Endothelial cell of umbilical vein (primary cell): ENCODE measurements around the gene OTULIN. TPM values are rescaled to one million over a fixed set of nuclear protein-coding genes. Genes with fewer than 3 reads are reported as not detected.

Source experiments
- BruUV-seq: library from RNA; stranded (reverse); fragments of 400-500 nt; replicated peaks from 2 replicates; lab custom pipeline; 2021; lab: Mats Ljungman, UMichigan
- CTCF ChIA-PET: fragments of 300-600, 350-600 bp; sonication (Branson Sonifier 250); formaldehyde crosslinking; loops from one replicate; lab custom pipeline; 2021; ENCODE audit warnings: antibody characterized with exemption, inconsistent platforms; lab: Charles Lee
- POLR2A ChIA-PET: fragments of 300-600, 350-600 bp; sonication (Branson Sonifier 250); formaldehyde crosslinking; loops from one replicate; lab custom pipeline; 2021; ENCODE audit warnings: antibody characterized with exemption, inconsistent platforms; lab: Charles Lee
- DNase-seq: peaks from one replicate; pipeline ENCODE4 v3.0.0-alpha.2; 2011; ENCODE audit warnings: low read depth, low spot score
- FAIRE-seq: peaks from 2 replicates; lab custom pipeline; 2011; peaks lifted over from hg19 to GRCh38; lab: Jason Lieb, UNC
- H2AFZ ChIP-seq: 2 replicates; pipeline ENCODE4 v1.6.0; 2012; ENCODE audit warnings: low read depth, low read length, control low read depth, inconsistent platforms
- H3K27ac ChIP-seq: 2 replicates; pipeline ENCODE4 v1.5.1; 2011; ENCODE audit warnings: low read depth, mild to moderate bottlenecking, control low read depth, low read length, moderate library complexity; ENCODE audit not compliant: insufficient read depth
- H3K27me3 ChIP-seq, 2 experiments: 2 replicates each; pipeline versions ENCODE4 v1.6.0 to v1.6.1; 2011; ENCODE audit warnings: low read length in 2 of 2, mixed read lengths in 1 of 2; ENCODE audit not compliant: control insufficient read depth in 2 of 2, insufficient read depth in 2 of 2
- H3K36me3 ChIP-seq, 2 experiments: 2 replicates in 1 of 2; 3 replicates in 1 of 2; pipeline ENCODE4 v1.5.1; 2011; ENCODE audit warnings: low read length in 2 of 2, mild to moderate bottlenecking in 1 of 2, moderate library complexity in 1 of 2; ENCODE audit not compliant: control insufficient read depth in 2 of 2, insufficient read depth in 2 of 2; ENCODE audit errors: extremely low read depth in 1 of 2
- H3K4me1 ChIP-seq: 3 replicates; pipeline ENCODE4 v1.5.1; 2011; ENCODE audit warnings: mild to moderate bottlenecking, low read length; ENCODE audit not compliant: control insufficient read depth, insufficient read depth; ENCODE audit errors: extremely low read depth
- H3K4me2 ChIP-seq: 2 replicates; pipeline ENCODE4 v1.6.1; 2011; ENCODE audit warnings: low read length, control low read depth, mixed read lengths; ENCODE audit not compliant: insufficient read depth
- H3K4me3 ChIP-seq, 3 experiments: fragments of 200-600 bp in 1 of 3; sonication (generic), shearing (Covaris generic) in 1 of 3; replicated peaks in 1 of 3; 2 replicates each; pipeline ENCODE4 v1.5.1; 2011 to 2016; ENCODE audit warnings: control low read depth in 3 of 3, low read length in 3 of 3, mild to moderate bottlenecking in 2 of 3, inconsistent platforms in 1 of 3, low read depth in 1 of 3, moderate library complexity in 1 of 3; ENCODE audit not compliant: insufficient read depth in 1 of 3
- H3K79me2 ChIP-seq: 2 replicates; pipeline ENCODE4 v1.6.0; 2012; ENCODE audit warnings: low read length, inconsistent platforms; ENCODE audit not compliant: control insufficient read depth, insufficient read depth
- H3K9ac ChIP-seq: replicated peaks from 2 replicates; pipeline ENCODE3; 2011; ENCODE audit warnings: low read length, control low read depth; ENCODE audit not compliant: insufficient read depth; ENCODE audit errors: extremely low read depth
- H3K9me1 ChIP-seq: replicated peaks from 3 replicates; pipeline ENCODE4 v1.6.0; 2011; ENCODE audit warnings: mild to moderate bottlenecking, low read length; ENCODE audit not compliant: control insufficient read depth, insufficient read depth; ENCODE audit errors: extremely low read depth
- H3K9me3 ChIP-seq: replicated peaks from 2 replicates; pipeline ENCODE4 v1.5.1; 2012; ENCODE audit warnings: low read length, inconsistent platforms; ENCODE audit not compliant: control insufficient read depth, insufficient read depth
- H4K20me1 ChIP-seq: replicated peaks from 2 replicates; pipeline ENCODE3; 2011; ENCODE audit warnings: mild to moderate bottlenecking, low read length; ENCODE audit not compliant: control insufficient read depth, insufficient read depth; ENCODE audit errors: extremely low read depth
- EZH2 ChIP-seq: IDR thresholded peaks from 2 replicates; pipeline ENCODE4 v1.6.1; 2012; ENCODE audit warnings: borderline replicate concordance, low read depth, mild to moderate bottlenecking, moderate library complexity, low read length, inconsistent platforms; ENCODE audit not compliant: severe bottlenecking
- FOS ChIP-seq: IDR thresholded peaks from 2 replicates; pipeline ENCODE4 v1.6.1; 2011; ENCODE audit warnings: mild to moderate bottlenecking, low read length, moderate library complexity, borderline replicate concordance; ENCODE audit not compliant: insufficient read depth
- GATA2 ChIP-seq: IDR thresholded peaks from 2 replicates; pipeline ENCODE4 v1.7.0; 2011; ENCODE audit warnings: low read depth, mild to moderate bottlenecking, moderate library complexity, mixed read lengths, low read length; ENCODE audit not compliant: insufficient read length, insufficient read depth
- JUN ChIP-seq: IDR thresholded peaks from 2 replicates; pipeline ENCODE4 v1.6.1; 2011; ENCODE audit warnings: borderline replicate concordance, low read depth; ENCODE audit not compliant: insufficient read length, insufficient read depth
- MYC ChIP-seq: IDR thresholded peaks from one replicate; pipeline ENCODE4 v1.6.1; 2011; ENCODE audit warnings: mild to moderate bottlenecking, low read depth, low read length
- POLR2AphosphoS5 ChIP-seq: IDR thresholded peaks from 2 replicates; pipeline ENCODE4 v1.6.1; 2012; ENCODE audit warnings: low read depth, mild to moderate bottlenecking, control low read depth, low read length, moderate library complexity; ENCODE audit not compliant: insufficient read depth
- dilution Hi-C: fragments of 300-500 bp; cut with MboI; formaldehyde crosslinking; loops from one replicate; pipeline ENCODE4 v1.15.0; 2019; ENCODE audit warnings: low sequenced_read_pairs; ENCODE audit not compliant: extremely low pct_ligation_motif_present
- intact Hi-C: fragments of 100-400 bp; cut with micrococcal nuclease; formaldehyde crosslinking; loops from one replicate; pipeline ENCODE4 v1.10.0; 2022
- polyA plus RNA-seq, 4 experiments: library from polyadenylated mRNA; depleted of rRNA in 3 of 4; stranded (reverse) in 3 of 4; unstranded in 1 of 4; fragments of >200 nt; gene quantifications; 2 replicates each; pipeline versions ENCODE4 v1.2.1 to v1.2.3, GENCODE V29; 2011 to 2012; ENCODE audit warnings: missing spikeins in 1 of 4
- total RNA-seq: library from RNA; stranded (reverse); gene quantifications from 2 replicates; pipeline ENCODE4 v1.2.3, GENCODE V29; 2021
- TF ChIP-seq, protein P1 (sequence below), 2 donors: IDR thresholded peaks; 1 replicate in 1 of 2; 2 replicates in 1 of 2; pipeline ENCODE4 v1.5.1; 2011; ENCODE audit warnings: low read length in 2 of 2, mild to moderate bottlenecking in 2 of 2, moderate library complexity in 2 of 2, control low read depth in 1 of 2, inconsistent platforms in 1 of 2, low read depth in 1 of 2; ENCODE audit not compliant: insufficient read depth in 1 of 2; ENCODE audit errors: extremely low read depth in 1 of 2
- TF ChIP-seq, protein P2 (sequence below): IDR thresholded peaks from 2 replicates; pipeline ENCODE4 v1.6.1; 2011; ENCODE audit not compliant: insufficient read depth, insufficient read length

OTULIN gene
- total and polyA plus RNA-seq, 2 donors (not counting 3 experiments of a cell fraction or from before 2014, with no cell fraction given), result 7.8 to 30.2 TPM

- Histone ChIP-seq H3K79me2 (no peaks in the 10 kb centered on the region), H2AFZ (no peak overlapping the region), H3K9me1 (no peaks in the 10 kb centered on the region), H3K4me1 (no peaks in the 10 kb centered on the region), H3K27ac (no peak overlapping the region), H3K36me3 (peaks cover 10 to 14% of the 10 kb centered on the region in 2 experiments), H3K9me3 (no peaks in the 10 kb centered on the region), H3K9ac (no peak overlapping the region), H3K4me3 (no peak overlapping the region), H3K27me3 (no peaks in the 10 kb centered on the region), H3K4me2 (no peak overlapping the region), H4K20me1 (no peaks in the 10 kb centered on the region)
- dilution Hi-C loops, result no loop called here
- TF ChIP-seq, protein P1, sequence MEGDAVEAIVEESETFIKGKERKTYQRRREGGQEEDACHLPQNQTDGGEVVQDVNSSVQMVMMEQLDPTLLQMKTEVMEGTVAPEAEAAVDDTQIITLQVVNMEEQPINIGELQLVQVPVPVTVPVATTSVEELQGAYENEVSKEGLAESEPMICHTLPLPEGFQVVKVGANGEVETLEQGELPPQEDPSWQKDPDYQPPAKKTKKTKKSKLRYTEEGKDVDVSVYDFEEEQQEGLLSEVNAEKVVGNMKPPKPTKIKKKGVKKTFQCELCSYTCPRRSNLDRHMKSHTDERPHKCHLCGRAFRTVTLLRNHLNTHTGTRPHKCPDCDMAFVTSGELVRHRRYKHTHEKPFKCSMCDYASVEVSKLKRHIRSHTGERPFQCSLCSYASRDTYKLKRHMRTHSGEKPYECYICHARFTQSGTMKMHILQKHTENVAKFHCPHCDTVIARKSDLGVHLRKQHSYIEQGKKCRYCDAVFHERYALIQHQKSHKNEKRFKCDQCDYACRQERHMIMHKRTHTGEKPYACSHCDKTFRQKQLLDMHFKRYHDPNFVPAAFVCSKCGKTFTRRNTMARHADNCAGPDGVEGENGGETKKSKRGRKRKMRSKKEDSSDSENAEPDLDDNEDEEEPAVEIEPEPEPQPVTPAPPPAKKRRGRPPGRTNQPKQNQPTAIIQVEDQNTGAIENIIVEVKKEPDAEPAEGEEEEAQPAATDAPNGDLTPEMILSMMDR (IDR thresholded peaks at IDR 0.05; ENCODE audit: extremely low read depth in 1 of 2, insufficient read depth in 1 of 2, low read depth in 1 of 2, low read length in 2 of 2), result no peak
- TF ChIP-seq, protein P2, sequence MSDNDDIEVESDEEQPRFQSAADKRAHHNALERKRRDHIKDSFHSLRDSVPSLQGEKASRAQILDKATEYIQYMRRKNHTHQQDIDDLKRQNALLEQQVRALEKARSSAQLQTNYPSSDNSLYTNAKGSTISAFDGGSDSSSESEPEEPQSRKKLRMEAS, result no peak
- no peak for TF ChIP-seq GATA2
- TF ChIP-seq MYC, result no peak
- TF ChIP-seq FOS, result no peak
- TF ChIP-seq EZH2, result no peak
- no peak for TF ChIP-seq JUN
- TF ChIP-seq POLR2AphosphoS5, result no peak
- CTCF ChIA-PET, result interaction anchor here (0.7 to 1.8 kb wide), 2 partner anchors 12 to 1222 kb away, joined by 3 to 4 read pairs; no protein-coding TSS in a partner anchor
- no peak for FAIRE-seq
- intact Hi-C loops, result no loop called here
- POLR2A ChIA-PET, result no interaction called here
- no TSS peak for BruUV-seq
- DNase-seq, result no peak
These were observed 48.1 kb downstream of the OTULIN start for GRCh38 chr5:14712666-14713065.
